ENCODE results near the gene TMEM260.
"Not testable (repeated sequence)": the region's sequence is repeated elsewhere in the genome, so short reads cannot be mapped to it uniquely, and the experiment has no call there.

Gene TMEM260

GRCh38 chr14:56676042-56676441, 96.4 kb downstream of the TMEM260 start:
- no peak for DNase-seq (ENCODE audit: low read depth in 2 of 2)

GRCh38 chr14:56678838-56679237, 99.2 kb downstream of the TMEM260 start:
- no peak for DNase-seq (ENCODE audit: low read depth in 2 of 2)

- DNase-seq (ENCODE audit: low read depth in 2 of 2): no peak
These were observed 106.8 kb downstream of the TMEM260 start for GRCh38 chr14:56686416-56686815.

GRCh38 chr14:56687123-56687522, 107.5 kb downstream of the TMEM260 start:
- DNase-seq (ENCODE audit: low read depth in 2 of 2): no peak

- DNase-seq (ENCODE audit: low read depth in 2 of 2): no peak
These were observed 115.0 kb downstream of the TMEM260 start for GRCh38 chr14:56694609-56695008.

GRCh38 chr14:56695216-56695615, 115.6 kb downstream of the TMEM260 start:
- DNase-seq (ENCODE audit: low read depth in 2 of 2): not testable (repeated sequence)
